Thyroid gland (tissue), 4 donors: ENCODE results near the gene LRRC28.

Experiments used
- CTCF ChIP-seq, 6 experiments: fragments of 200-600 bp in 3 of 6; fragments of 450-650 bp in 3 of 6; sonication (generic) in 3 of 6; IDR thresholded peaks; one replicate each; pipeline ENCODE4 v1.5.1; 2016 to 2019; ENCODE audit warnings: antibody characterized with exemption in 6 of 6, mild to moderate bottlenecking in 2 of 6, inconsistent platforms in 1 of 6, moderate library complexity in 1 of 6
- POLR2A ChIP-seq, 2 donors: fragments of 450-650 bp; IDR thresholded peaks; one replicate each; pipeline ENCODE4 v1.6.1; 2017; ENCODE audit warnings: antibody characterized with exemption in 2 of 2, mild to moderate bottlenecking in 2 of 2, moderate library complexity in 1 of 2

DNA sequence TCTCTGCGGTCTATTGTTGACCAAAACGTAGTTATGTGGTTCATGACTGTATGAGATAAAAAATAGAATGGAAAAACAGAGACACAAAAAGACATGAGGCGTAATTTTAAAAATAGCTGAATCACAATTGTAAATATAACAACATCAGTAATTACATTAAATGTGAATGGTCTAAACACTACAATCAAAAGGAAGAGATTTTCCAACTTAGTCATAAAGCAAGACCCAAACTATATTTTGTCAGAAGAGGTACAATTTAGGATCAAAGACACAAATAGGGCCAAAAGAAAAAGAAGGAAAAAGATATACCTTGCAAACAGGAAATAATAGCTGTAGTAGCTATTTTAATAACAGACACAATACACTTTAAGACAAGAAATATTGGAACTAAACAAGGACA lies 61.5 kb downstream of the LRRC28 start:
- TF ChIP-seq CTCF (IDR thresholded peaks at IDR 0.05), result no peak
- no peak for TF ChIP-seq POLR2A (IDR thresholded peaks at IDR 0.05)
